ENCODE results near the gene ALDH8A1. TPM values are rescaled to one million over a fixed set of nuclear protein-coding genes. Genes with fewer than 3 reads are reported as not detected.

ALDH8A1 gene
- total RNA-seq, 1 donor from 2014 or later = 1.0 TPM

- no peak for DNase-seq (ENCODE audit: low spot score)
Measured at GRCh38 chr6:134873500-134874388, 76.2 kb downstream of the ALDH8A1 start.

DNA sequence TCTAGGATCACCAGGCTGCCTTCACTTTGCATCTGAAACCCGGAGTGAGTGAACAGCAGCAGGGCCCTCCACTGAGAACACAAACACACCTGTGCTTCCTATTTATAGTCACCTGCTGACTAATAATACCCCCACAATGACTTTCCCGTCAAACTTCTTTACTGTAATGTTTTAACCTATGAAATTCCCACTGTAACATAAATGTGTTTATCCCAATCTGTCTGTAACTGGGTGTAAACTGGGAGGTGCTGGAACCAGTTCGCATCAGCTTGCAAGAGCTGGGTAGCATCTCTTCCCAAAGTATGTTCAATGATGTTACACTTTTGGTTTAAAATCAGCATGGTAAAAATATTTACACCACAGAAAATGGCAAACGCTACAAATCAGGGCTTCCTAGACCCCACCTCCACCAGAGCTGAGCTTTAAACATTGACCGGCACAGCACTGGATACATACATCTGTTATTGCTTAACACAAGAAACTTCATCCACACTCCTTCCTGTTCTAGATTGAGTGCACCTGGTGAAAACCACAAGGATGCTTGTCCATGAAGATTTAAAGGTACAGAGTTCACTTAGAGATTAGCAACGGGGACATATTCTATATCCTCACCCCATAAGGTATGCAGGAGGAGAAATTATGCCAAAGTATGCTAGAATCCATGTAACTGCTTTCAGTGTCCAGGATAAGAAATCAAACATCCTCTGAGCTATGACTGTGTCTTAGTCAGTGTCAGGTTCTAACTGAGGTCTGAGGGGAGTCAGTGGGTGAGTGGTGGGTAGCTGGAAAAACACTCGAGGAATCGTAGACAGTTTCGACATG lies 79.0 kb downstream of the ALDH8A1 start:
- no peak for DNase-seq (ENCODE audit: low spot score)

DNA sequence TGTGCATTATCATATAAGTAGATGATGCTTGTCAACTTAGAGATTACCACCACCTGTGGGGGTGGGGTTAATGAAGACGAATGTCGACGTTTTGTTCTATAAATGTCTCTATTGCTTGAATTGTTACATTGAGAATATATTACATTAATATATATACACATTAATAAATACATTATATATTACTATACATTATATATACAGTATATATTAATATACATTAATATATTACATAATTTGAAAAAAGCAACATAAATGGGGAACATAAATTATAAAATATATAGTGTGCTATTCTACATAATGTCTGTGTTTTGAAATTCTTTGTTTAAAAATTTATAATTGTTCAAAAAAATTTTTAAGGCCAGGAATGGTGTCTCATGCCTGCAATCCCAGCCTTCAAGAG lies 81.1 kb downstream of the ALDH8A1 start:
- DNase-seq (ENCODE audit: low spot score) = no peak

Other genes with a start within 250 kb of the ALDH8A1 start
- gene HBS1L, start 104.7 kb upstream of the ALDH8A1 start, total RNA-seq = 46.8 TPM
- gene MYB, start 231.2 kb upstream of the ALDH8A1 start, total RNA-seq = 2.0 TPM

Data from mucosa of gallbladder (tissue), 1 donor.